ENCODE results near the gene KLHL25.
"Not testable (repeated sequence)": the region's sequence is repeated elsewhere in the genome, so short reads cannot be mapped to it uniquely, and the experiment has no call there.

Gene KLHL25

DNA sequence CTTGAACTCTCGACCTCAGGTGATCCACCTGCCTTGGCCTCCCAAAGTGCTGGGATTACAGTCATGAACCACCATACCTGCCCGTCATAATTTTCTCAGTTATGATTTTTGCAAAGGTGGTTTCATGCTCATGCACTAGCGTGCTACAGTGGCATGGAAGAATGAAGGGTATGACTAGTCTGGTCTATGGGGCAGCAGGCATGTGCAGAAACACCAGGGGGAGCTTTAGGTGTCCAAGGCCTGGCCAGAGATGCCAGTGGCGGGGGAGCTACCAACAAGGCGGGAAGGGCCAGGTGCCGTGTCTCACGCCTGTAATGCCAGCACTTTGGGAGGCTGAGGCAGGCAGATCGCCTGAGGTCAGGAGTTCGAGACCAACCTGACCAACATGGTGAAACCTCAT lies 7.9 kb upstream of the KLHL25 start:
- peak; percentile 10 for DNase-seq

DNA sequence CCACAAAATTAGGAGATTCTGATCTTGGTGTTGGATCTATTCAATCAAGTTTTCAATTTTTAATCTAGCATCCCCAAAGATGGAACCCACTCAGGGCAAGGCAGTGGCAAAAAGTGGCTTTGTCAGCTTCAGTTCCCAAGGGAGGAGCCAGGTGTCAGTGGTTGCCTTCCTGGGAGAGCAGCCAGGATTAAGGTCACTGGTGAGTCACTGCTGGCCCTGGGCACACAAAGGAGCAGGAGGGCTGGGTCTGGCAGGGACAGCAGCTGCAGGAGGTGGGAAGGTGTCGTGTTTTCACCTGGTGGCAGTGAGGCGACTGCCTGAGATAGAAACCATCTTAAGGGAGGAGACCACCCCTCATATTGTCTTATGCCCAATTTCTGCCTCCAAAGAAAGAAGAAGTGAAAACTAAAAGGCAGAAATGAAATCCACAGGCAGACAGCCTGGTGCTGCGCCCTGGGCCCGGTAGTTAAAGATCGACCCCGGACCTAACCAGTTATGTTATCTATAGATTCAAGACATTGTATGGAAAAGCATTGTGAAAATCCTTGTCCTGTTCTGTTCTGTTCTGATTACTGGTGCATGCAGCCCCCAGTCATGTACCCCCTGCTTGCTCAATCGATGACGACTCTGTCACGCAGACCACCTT lies 5.9 kb upstream of the KLHL25 start:
- DNase-seq = peak; percentile 84

DNA sequence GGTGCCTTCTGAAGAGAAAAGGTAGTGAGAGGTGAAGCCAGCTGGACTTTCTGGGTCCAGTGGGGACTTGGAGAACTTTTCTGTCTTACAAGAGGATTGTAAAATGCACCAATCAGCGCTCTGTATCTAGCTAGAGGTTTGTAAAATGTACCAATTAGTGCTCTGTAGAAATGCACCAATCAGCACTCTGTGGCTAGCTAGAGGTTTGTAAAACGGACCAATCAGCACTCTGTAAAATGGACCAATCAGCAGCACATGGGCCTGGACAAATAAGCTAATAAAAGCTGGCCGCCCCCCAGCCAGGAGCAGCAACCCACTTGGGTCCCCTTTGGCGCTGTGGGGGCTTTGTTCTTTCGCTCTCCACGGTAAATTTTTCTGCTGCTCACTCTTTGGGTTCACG lies 1.6 kb upstream of the KLHL25 start:
- DNase-seq = not testable (repeated sequence)

DNA sequence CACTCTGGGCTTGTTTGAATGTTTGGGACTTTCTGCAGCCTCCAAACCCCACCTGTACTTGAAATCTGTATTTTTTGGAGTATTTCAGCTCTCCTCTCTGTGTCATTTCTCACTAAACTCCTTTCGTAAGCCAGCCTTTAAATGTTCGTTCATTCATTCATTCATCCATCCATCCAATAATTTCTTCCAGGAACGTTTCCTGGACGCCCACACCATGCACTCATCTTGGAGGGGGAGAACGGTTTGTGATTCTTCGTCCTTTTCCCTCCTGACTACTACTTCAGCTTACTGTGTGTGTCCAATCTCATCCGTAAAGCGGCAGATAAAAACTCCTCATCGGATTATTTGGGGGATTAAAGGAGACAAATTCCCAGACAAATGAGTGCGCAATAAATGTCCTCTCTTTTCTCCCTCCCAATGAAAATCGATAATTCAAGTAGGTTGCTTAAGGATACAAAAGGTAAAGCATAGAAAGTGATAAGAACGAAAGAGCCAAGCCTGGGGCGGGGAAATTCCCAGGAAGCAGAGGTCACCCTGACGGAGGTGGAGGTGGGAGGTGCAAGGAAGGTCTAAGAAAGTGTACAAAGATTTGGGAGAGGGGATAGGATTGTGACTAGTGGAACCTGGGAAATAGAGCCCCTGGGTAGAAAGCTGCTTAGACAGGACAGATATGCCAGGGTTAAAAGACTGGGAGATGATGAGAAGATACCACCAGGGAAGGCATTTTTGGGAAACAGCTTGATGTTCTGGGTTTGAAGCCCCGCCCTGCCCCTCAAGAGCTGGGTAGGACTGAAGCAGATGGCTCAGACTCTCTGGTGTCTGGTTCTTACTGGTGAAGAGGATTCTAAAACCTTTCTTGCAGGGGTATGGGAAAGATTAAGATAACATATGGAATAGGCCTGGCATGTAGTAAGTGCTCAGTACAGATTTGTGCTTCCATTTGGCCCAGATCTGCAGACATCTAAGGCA lies 896 bp upstream of the KLHL25 start:
- no peak for DNase-seq

DNA sequence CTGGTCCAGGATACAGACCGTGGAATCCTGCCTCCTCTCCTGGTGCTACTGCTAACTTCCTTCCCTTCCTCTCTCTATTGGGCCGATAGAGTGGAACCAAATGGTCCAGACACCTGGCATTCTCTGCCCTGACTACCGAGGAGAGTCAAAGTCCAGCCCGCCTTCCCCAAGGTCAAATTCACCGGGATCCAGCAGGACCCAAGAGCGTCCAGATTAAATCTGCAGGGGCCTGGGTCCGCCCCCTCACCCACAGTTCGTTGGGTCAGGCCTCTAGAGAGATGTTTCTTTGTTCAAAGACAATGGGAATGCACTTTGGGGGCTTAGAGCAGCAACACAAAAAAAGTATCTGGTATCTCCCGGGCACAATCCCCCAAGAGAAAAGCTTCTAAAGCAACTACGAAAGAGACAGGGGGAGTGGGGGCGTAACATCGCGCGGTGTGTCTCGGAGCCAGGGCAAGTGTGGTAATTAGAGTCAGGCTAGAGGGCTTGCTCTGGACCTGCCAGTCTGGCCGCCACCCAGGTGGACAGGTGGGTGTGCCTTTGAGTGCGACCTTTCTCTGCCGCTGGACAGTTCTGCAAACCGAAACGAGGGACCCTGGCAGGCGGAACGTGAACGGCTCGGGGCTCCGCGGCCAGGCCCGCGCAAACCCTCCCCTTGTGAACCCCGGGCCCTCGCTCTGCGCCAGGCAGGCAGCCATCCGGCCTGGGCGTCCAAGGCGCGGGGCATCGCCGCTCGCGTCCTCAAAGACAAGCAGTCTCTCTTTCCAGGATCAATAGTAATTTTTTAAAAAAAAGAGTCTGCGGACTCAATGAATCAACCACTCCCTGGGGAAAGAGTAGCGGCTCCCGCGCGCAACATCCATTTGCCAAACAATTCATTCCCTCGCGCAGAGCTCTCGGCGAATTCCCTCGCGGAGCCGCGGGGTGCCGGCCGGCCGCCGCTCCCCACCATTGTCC lies 806 bp downstream of the KLHL25 start:
- peak; percentile 39 for DNase-seq

DNA sequence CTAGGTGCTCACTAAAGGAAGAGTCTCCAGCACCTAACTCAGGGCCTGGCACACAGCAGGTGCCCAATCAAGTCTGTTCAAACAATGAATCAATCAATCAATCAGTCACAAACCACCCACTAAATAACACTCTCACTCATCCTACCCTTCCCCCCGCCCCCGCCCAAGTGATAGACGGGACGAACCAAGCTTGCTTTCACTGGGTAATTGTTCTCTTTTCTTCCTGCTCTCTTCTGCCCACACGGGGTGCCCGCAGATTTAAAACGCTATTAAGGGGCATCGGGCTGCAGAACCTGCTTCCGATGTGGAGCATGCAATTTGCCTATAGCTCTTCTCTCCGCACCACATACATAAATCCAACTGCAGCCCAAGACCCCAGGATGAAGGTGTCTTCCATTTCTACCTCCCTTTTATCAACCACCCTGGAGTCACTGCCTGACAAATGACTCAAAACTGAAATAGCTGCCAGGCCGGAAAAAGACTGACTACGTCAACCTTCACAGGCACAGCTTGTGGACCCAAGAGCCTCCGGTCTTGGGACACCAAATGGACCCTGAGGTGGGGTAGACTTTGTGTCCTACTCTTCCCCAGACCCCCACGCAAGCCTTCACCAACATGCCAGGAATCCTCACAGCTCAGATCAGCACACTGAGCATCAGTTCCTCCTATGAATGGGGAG lies 1.7 kb downstream of the KLHL25 start:
- DNase-seq = no peak

DNA sequence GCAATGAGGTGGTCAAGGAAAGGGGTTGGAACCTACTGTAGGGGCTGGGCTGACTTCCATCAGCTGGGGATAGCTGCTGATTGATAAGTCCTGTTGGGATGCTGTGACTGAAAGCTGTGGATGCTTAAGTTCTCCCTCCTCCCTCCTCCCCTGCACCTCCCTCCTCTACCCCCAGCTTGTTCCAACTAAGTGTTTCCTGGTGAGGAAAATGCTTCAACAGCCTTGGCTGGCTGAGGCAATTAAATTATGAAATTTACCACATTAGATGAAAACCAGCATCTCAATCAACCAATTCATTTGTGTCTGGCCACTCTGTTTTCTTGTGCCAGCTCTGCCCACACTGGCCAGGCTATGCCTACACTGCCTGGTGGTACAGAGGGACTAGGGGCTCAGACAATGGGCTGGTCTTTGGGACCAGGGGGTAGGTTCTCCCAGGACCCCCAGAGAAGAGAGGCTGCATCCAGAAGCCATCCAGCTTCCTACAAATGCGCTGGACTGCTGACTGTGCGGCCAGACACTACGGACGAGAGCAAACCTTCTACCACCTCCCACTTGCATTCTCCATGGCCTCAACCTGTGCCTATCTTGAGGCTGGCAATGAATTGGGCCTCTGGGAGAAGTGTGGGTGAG lies 2.5 kb downstream of the KLHL25 start:
- DNase-seq = no peak

DNA sequence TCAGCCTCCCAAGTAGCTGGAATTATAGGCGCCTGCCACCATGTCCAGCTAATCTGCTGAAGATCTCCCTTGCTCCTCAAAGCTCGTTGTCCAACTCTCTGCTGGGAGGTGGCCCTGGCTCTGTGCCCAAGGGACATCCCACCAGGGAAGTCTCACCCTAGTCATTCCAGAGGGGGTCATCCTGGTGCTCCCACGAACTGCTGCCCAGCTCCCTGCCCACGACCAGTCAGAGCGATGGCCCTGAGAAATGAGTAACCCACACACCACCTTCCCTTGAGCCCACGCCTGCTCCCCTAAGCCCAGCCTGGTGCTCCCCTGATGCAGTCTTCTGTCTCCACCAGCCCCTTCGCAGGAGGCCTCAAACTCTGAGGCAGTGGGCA lies 5.2 kb downstream of the KLHL25 start:
- no peak for DNase-seq

DNA sequence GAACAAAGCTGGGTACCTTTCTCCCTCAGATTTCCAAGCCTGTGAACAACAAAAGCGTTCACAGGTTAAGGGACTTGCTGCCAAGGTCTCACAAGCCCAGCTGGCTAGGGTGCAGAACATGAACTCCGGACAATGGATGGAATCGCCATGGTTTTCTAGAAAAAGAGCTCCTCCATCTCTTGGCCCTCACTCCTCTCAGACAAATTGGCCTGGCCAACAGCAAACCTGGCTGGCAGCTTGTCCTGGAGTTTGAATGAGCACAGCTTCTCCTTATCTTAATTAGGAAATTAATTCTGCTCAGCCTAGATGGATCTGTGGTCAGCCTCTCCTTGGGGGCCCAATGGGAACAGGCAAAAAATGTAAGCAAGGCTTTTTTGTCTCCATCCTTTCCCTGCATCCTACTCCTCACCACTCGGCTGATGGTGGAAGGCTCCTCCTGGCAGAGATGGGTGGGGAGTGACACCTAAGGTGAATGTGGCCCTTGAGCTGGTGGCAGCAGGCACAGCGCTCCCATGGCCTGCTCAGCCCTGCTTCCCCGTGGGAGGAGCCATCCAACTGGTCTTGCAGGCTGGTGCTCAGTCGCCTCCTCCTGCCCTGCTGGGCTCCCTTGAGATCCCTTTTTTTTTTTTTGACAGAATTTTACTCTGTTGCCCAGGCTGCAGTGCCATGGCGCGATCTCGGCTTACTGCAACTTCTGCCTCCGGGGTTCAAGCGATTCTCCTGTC lies 5.8 kb downstream of the KLHL25 start:
- no peak for DNase-seq

DNA sequence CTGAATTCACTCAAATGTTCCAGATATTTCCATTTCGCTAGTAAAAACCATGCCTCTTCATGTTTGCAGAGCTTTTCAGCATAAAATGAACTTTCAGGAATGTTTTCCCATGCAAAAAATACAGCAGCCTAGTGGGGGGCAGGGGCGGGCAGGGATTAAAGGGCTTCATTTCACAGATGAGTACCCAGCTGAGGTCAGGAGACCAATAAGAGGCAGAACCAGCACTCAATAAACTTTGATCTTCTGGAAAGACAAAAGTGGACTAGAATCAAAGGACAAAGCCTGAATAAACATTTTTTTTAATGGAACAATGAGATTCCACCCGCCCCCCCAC lies 8.0 kb downstream of the KLHL25 start:
- DNase-seq = no peak

DNA sequence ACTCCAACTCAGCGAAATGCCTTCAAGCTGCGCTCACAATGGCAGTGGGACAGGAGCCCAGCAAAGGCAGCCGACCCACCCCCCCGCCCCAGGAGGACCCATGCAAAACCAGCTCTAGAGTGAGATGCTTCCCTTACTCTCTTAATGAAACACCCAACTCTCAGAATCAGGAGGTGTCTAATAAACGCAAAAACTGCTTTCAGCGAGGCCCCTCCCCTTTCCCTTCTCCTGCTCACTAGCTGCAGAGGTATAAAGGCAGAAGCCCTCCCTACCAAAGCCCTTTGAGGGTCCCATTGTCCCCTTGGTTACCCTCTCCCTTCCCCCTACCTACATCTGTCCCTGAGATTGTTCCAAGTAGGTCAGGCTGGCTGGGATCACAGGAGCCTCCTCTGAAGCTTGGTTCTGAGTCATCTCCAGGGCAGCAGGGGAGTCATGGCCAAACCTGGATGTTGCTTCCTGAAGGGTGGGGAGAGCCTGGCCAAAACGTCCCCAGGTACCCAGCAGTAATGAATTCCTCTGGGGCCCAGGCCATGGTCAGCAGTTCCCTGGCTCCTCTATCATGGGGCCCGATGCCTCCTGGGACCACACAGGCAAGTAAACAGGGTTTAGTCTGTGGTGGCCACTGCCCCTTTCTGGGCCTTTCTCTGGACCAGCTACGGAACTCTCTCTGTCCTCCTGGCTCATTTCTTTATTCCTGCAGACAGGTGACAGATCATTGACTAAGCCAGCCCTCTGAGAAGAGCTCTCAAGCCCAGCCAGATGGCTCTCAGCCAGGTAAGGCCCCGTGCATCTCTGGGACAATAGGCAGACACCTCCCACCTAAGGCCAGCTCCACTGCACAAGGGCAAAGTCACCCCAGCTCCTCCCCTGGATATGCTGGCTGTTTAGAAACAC lies 8.6 kb downstream of the KLHL25 start:
- DNase-seq = peak; percentile 61

DNA sequence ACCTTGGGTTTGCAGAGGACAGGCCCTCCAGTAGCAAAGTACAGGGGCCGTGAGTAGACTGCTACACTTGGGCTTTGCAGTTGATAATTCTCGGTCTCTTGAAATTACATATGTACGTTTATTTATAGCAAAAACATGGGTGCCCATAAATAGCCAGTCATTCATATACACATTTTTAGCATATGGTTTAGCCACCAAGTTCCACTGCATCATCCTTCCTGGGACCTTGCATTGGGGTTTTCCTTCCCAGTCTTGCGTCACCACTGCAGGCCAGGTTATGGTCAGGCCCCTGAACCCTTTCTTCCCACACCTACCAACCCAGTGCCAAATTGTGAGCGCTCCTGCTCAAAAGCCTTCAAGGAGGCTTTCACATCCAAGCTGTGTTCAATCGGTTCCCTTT lies 12.7 kb downstream of the KLHL25 start:
- DNase-seq = no peak

DNA sequence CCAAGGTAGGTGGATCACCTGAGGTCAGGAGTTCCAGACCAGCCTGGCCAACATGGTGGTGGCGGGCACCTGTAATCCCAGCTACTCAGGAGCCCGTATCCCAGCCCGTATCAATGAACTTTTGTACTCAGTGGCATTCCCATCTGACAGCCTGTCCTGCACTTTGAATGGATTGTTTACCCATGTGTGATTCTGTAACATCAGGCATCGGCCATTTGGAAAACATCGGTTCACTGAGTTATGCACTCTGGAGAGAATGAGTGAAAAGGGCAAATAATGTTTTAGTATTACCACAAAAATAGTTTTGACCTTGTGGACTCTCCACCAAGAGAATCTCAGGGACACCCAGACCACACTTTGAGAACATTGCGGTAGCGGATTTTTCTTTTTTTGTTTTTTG lies 13.6 kb downstream of the KLHL25 start:
- DNase-seq = no peak

DNA sequence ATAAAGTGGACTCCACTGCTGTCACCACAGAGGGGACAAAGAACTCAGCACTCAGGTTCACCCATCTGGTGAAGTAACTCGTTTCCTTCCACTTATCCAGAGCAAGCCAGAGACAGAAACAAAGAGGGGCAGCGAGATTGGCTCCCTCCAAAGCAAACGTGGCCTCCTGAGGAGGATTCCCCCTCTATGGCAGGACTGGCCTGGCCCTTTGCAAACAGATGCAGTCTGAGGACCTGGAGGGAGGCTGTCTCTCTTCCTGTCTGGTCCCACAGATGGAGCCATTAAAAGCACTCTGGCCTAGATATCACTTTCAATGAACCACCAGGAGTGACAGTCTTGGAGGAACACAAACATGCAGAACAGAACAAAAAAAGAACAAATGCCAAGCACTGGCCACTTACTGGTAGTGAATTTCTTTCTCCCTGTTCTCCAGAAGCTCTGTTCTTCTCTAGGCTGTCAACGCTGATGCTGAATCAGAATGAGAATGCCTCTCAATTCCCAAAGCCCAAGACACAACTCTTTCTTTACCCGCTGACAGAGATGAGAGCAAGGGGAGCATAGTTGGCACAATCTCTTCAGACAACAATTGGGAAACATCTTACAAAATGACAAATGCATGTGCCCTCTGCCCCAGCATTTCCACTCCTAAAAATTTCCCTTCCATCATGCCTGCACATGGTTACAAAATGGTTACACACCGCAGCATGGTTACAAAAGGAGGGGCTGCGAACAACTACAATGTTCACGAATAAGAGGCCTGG lies 14.3 kb downstream of the KLHL25 start:
- no peak for DNase-seq

DNA sequence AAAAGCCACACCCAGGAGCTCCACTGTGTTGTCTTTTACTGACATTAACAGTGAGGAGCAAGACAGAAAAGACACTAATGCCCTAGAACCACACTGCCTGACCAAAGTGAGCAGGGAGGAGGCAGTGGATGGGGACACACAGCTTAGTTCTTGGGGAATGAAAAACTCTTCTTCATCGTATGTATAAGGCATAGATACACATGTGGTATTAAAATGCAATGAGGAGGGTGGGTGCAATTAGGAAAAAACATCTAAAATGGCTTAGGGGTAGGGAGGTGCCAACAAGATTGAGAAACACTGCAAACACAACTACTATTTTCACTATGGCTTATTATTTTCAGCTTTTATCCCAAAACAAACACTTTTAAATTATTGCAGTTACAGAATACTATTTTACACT lies 15.5 kb downstream of the KLHL25 start:
- no peak for DNase-seq

DNA sequence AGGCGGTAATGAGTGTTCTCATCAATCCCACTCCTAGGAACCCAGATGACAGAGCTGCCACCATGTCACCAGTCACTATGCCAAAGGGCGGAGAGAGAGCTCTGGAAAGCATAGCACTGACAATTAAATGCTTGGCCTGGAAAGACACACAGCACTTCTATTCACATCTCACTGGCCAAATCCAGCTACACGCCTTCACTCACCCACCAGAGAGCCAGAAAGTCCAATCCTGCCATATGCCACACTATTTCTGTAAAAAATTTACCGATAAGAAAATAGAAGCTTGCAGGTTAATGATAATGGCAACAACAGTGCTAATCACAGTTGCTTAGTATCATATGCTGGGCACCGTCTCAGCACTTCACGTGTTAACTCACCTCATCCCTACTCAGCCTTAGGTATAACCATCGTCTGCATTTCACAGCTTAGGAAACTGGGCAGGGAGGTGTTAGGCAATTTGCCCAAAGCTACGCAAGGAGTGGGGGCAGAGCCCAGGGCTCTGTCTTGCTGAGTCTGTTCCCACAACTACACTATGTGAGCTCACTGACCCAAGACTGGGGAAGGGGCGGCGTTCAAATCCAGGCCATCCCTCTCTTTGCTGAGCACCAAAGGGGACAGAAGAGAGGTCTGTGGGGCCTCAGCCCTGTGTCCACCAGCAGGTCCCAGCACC lies 16.5 kb downstream of the KLHL25 start:
- no peak for DNase-seq

DNA sequence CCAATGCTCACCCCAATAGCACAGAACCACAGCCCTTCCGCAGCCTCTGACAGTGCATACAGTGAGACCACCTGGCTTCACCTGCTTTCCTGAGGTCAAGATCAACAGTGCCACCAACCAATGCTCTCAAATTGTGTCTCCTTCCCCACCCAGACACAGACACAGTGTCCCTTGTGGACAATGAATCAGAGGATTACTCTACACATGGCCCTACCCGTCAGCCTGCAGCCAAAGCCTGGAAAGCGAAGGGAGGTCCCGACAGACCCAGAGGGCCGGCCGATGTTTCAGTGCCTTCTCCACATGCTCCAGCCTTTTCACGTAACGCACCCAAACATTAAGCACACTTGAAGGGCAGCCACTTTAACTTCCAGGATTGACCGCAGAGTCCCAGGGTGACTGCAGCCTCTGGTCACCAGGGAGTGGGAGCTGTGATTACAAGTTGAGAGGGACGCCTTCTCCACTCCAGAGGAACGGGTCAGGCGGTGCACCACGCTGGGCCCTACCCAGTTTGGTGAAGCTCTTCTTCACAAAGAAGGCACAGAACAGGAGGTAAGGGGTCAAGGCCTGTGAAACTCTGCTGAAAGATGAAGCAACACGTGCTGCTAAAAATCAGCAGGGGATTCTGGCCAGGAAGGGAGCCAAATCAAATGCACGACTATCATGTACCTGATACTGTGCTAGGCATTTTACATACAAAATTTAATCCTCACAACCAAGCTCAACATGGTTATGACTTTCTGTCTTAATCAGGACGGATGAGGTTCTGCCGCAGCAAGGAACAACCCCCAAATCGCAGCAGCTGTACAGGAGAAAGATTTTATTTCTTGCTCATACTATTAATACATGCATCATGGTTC lies 17.2 kb downstream of the KLHL25 start:
- no peak for DNase-seq

DNA sequence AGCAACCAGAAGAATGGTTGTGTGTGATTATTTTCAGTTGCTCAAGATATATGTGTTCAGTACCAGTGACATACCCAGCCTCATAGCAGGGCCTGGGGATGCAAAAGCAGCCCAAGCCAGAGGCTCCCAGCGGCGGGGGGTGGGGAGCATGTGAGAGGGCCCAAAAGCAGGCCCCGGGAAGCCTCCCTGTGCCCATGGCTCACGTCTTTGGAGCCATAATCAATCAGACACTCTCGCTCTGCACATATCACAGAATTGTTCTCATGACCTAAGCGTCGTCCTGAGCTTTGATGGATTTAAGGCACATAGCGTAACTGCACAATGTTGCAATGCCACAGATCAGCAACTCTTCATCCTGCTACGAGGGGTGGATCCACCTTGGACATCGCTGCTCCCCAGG lies 20.8 kb downstream of the KLHL25 start:
- no peak for DNase-seq
